HepG2 (cell line): ENCODE measurements around the gene ZNF121. TPM values are rescaled to one million over a fixed set of nuclear protein-coding genes. Genes with fewer than 3 reads are reported as not detected.
A peak's percentile ranks its signal among the peaks of the same experiment; 100 is the strongest.

Experiments
- CENPX ChIP-seq: sonication (generic); formaldehyde crosslinking; IDR thresholded peaks from 2 replicates; pipeline ENCODE4 v1.9.0; 2021; ENCODE audit warnings: mild to moderate bottlenecking, missing genetic modification reagents, moderate library complexity
- CREB3 ChIP-seq: sonication (generic); formaldehyde crosslinking; IDR thresholded peaks from 2 replicates; pipeline ENCODE4 v1.5.0; 2020; ENCODE audit warnings: missing genetic modification reagents
- DZIP1 ChIP-seq: sonication (generic); formaldehyde crosslinking; IDR thresholded peaks from 2 replicates; pipeline ENCODE4 v1.5.0; 2020; ENCODE audit warnings: mild to moderate bottlenecking, missing genetic modification reagents
- ESRRA ChIP-seq: sonication (generic); formaldehyde crosslinking; IDR thresholded peaks from 2 replicates; pipeline ENCODE4 v1.5.1; 2020; ENCODE audit warnings: mild to moderate bottlenecking, low read depth, missing genetic modification reagents
- GMEB1 ChIP-seq: sonication (generic); formaldehyde crosslinking; IDR thresholded peaks from 2 replicates; pipeline ENCODE4 v1.5.1; 2020; ENCODE audit warnings: missing genetic modification reagents, mild to moderate bottlenecking, borderline replicate concordance
- HOXA5 ChIP-seq: sonication (generic); formaldehyde crosslinking; IDR thresholded peaks from 2 replicates; pipeline ENCODE4 v1.4.0; 2020; ENCODE audit warnings: missing genetic modification reagents
- IRF2 ChIP-seq: IDR thresholded peaks from 2 replicates; pipeline ENCODE4 v1.6.1; 2018; ENCODE audit warnings: missing genetic modification reagents, missing compliant biosample characterization
- KDM5B ChIP-seq: sonication (generic); formaldehyde crosslinking; IDR thresholded peaks from 2 replicates; pipeline ENCODE4 v1.4.0; 2020; ENCODE audit warnings: missing genetic modification reagents, mild to moderate bottlenecking, borderline replicate concordance
- KLF12 ChIP-seq: sonication (generic); formaldehyde crosslinking; IDR thresholded peaks from 2 replicates; pipeline ENCODE4 v1.4.0; 2020; ENCODE audit warnings: missing genetic modification reagents, borderline replicate concordance
- MED13 ChIP-seq: sonication (generic); formaldehyde crosslinking; IDR thresholded peaks from 2 replicates; pipeline ENCODE4 v1.5.0; 2020; ENCODE audit warnings: missing genetic modification reagents
- MXD1 ChIP-seq: sonication (generic); formaldehyde crosslinking; IDR thresholded peaks from 2 replicates; pipeline ENCODE4 v1.4.0; 2020; ENCODE audit warnings: mild to moderate bottlenecking, missing genetic modification reagents
- SNAPC4 ChIP-seq: sonication (generic); formaldehyde crosslinking; IDR thresholded peaks from 2 replicates; pipeline ENCODE4 v1.4.0; 2020; ENCODE audit warnings: mild to moderate bottlenecking, missing genetic modification reagents
- ZFP41 ChIP-seq: sonication (generic); formaldehyde crosslinking; IDR thresholded peaks from 2 replicates; pipeline ENCODE4 v1.4.0; 2020; ENCODE audit warnings: mild to moderate bottlenecking, missing genetic modification reagents, borderline replicate concordance
- ZNF121 ChIP-seq: sonication (generic); formaldehyde crosslinking; IDR thresholded peaks from 2 replicates; pipeline ENCODE4 v1.5.0; 2020; ENCODE audit warnings: mild to moderate bottlenecking, missing genetic modification reagents
- ZNF20 ChIP-seq: sonication (generic); formaldehyde crosslinking; IDR thresholded peaks from 2 replicates; pipeline ENCODE4 v1.4.0; 2020; ENCODE audit warnings: mild to moderate bottlenecking, moderate library complexity, missing genetic modification reagents
- ZNF512 ChIP-seq: sonication (generic); formaldehyde crosslinking; IDR thresholded peaks from 2 replicates; pipeline ENCODE4 v1.4.0; 2020; ENCODE audit warnings: mild to moderate bottlenecking, missing genetic modification reagents
- ZNF562 ChIP-seq: sonication (generic); formaldehyde crosslinking; IDR thresholded peaks from 2 replicates; pipeline ENCODE4 v1.8.0; 2022; ENCODE audit warnings: missing genetic modification reagents, borderline replicate concordance
- ZNF816 ChIP-seq: sonication (generic); formaldehyde crosslinking; IDR thresholded peaks from 2 replicates; pipeline ENCODE4 v1.8.0; 2022; ENCODE audit warnings: missing genetic modification reagents, mild to moderate bottlenecking, borderline replicate concordance
- polyA plus RNA-seq, 8 experiments: library from polyadenylated mRNA; depleted of rRNA in 3 of 8; stranded (reverse) in 7 of 8; unstranded in 1 of 8; fragments of >200 nt; fragmentation: Illumina TruSeq in 4 of 8; extraction: Trizol in 4 of 8; gene quantifications; 2 replicates each; pipeline versions ENCODE4 v1.2.1 to v1.2.3, GENCODE V29; 2011 to 2016; ENCODE audit warnings: low read depth in 4 of 8, missing spikeins in 1 of 8, mixed read lengths in 1 of 8; ENCODE audit not compliant: insufficient read depth in 1 of 8
- total RNA-seq, 5 experiments: library from RNA; depleted of rRNA; stranded (reverse); fragments of >200 nt; fragmentation: Illumina TruSeq; extraction: Trizol; gene quantifications; 2 replicates each; pipeline ENCODE4 v1.2.3, GENCODE V29; 2016; ENCODE audit warnings: low read depth in 1 of 5

ZNF121 gene
- total and polyA plus RNA-seq, 2 of the 13 experiments (the other 11 are each of a cell fraction or from before 2014, with no cell fraction given): 7.8 to 56.3 TPM

GRCh38 chr19:9620842-9621155 lies 36.5 kb upstream of the ZNF121 start (continued):
- TF ChIP-seq KLF12 (CRISPR knock-in tag): no peak
- no peak for TF ChIP-seq MED13
- TF ChIP-seq ZNF20: 0 out of 2 replicates have a peak, but pooled peaks have one; percentile 51
- TF ChIP-seq IRF2: no peak
- 0 out of 2 replicates have a peak, but pooled peaks have one; percentile 34 for TF ChIP-seq MXD1 (CRISPR knock-in tag)
- TF ChIP-seq KDM5B (CRISPR knock-in tag): no peak
- peak; percentile 17; the same call in 1 of the 2 replicates for TF ChIP-seq ESRRA (CRISPR knock-in tag)
- peak; percentile 79; the same call in 1 of the 2 replicates for TF ChIP-seq ZNF816 (CRISPR knock-in tag)
- TF ChIP-seq ZNF121: no peak
- TF ChIP-seq SNAPC4 (CRISPR knock-in tag): 0 out of 2 replicates have a peak, but pooled peaks have one; percentile 60
- no peak for TF ChIP-seq CENPX (CRISPR knock-in tag)
- no peak for TF ChIP-seq GMEB1
- TF ChIP-seq HOXA5: no peak
- no peak for TF ChIP-seq ZNF562
- TF ChIP-seq ZFP41 (CRISPR knock-in tag): no peak
- TF ChIP-seq DZIP1: no peak
- TF ChIP-seq ZNF512 (CRISPR knock-in tag): no peak
- TF ChIP-seq CREB3 (CRISPR knock-in tag): no peak
